Measurements from ENCODE around the gene PLEKHA7. TPM values are rescaled to one million over a fixed set of nuclear protein-coding genes. Genes with fewer than 3 reads are reported as not detected.
"Not testable (repeated sequence)": the region's sequence is repeated elsewhere in the genome, so short reads cannot be mapped to it uniquely, and the experiment has no call there.

Gene PLEKHA7
- polyA plus RNA-seq, 1 donor = 4.0 TPM

- no peak for DNase-seq (ENCODE audit: low read depth)
Observed at GRCh38 chr11:16945671-16946469, 68.3 kb downstream of the PLEKHA7 start.

DNA sequence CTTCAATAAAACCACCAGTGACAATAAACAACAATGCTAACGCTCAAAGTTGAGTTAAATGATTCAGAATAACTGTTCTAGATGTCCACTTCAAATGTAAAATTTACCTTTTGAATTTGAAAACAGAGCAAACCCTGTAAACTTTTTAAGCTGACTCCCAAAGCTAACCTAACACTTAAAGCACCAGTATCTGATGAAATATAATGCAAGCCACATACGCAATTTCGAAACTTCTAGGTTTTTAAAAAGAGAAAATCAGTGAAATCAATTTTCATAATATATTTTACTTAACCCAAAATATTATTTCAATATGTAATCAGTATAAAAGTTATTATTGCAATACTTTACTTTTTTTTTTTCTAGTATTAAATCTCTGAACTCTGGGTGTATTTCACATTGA lies 71.3 kb downstream of the PLEKHA7 start:
- no peak for DNase-seq (ENCODE audit: low read depth)

DNA sequence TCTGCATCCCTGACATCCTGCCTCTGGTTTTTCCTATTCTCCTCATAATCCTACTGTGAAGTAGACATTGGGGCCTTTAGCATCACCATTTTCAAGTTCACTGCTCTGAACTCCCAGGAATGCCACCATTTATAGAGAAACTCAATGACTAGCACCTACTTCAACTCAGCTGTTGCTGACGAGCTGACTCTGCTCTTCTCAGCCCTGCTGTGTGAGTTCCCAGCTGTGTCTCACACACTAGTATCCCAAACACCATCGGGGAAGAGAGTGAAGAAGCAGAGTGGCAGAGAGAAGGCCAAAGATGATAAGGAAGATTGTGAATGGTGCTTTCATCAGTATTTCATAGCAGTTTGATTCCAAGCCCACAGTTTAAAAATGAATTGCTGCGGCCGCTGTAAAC lies 71.9 kb downstream of the PLEKHA7 start:
- DNase-seq (ENCODE audit: low read depth) = no peak

GRCh38 chr11:16941935-16942334 lies 72.3 kb downstream of the PLEKHA7 start:
- no peak for DNase-seq (ENCODE audit: low read depth)

GRCh38 chr11:16938061-16938460 lies 76.2 kb downstream of the PLEKHA7 start:
- DNase-seq (ENCODE audit: low read depth) = no peak

DNA sequence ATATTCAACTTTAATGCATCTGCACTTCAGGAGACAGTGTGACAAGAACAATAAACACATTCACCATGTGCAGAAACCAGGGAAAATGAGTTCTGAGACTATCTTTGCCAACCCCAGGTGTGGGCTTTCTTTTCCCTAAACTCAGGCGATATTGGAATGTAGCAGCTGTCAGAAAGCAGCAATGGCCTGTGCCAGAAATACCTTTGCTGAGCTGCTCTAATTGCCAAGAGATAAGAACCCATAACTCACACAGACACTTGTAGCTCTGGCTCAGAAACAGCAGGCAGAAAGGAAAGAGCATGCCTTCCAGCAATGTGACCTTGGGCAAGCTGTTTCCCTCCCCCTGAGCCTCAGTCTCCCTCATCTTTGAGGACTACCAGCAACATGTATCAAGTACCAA lies 77.6 kb downstream of the PLEKHA7 start:
- no peak for DNase-seq (ENCODE audit: low read depth)

- no peak for DNase-seq (ENCODE audit: low read depth)
Observed at GRCh38 chr11:16935518-16936302, 78.5 kb downstream of the PLEKHA7 start.

DNA sequence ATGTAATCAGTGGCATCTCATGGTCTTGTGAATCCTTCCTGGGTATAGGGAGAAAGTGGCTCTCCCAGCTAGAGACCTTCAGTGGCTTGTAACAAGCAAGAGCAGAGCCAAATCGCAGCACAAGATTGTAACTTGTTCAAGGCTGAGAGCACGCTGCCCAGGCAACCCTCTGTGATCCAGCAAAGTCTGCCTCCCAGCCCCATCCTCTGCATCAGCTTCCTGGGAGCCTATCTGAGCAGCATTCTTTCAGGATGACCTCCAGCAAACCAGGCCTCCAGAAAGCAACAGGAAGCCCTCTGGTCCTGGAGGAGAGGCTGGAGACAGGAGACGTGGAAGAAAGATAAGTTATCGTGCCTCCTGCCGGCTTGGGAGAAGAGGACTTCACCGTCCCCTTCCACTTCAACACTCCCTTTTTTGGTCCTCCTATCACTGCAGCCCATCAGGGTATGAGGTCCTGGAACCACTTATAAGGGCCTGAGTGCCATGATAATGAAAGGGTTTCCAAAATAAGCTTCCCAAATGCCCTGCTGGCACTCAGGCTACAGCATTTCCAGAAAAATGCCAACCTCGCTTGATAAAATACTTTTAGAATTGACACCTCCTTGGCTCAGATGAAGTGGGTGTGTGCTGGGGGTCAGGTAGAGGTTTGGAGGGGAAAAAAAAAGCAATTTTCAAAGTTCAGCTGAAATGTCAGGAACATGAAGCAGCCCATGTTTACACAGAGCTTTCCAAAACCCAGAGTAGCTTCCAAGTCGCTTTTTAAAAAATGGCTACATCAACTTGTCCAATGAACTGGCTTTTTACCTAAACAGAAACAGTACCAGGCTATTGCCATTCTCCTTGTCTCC lies 80.2 kb downstream of the PLEKHA7 start:
- no peak for DNase-seq (ENCODE audit: low read depth)

DNA sequence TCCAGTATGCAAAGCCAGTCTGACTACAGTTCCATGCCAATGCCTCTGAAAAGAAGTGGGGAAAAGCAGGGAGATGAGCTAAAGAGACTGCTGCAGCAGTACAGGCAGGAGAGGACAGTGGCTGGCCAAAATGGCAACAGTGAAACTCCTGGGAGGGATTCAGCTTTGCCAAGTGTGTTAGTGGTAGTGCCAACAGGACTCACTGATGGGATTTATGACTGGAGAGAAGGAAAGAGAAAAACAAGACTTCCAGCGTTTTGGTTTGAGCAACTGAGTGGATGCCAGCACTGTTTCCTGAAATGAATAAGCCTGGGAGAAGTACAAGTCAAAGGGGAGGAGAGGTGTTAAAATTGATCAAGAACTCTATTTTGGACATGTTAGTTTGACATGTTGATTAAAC lies 80.9 kb downstream of the PLEKHA7 start:
- DNase-seq (ENCODE audit: low read depth) = no peak

DNA sequence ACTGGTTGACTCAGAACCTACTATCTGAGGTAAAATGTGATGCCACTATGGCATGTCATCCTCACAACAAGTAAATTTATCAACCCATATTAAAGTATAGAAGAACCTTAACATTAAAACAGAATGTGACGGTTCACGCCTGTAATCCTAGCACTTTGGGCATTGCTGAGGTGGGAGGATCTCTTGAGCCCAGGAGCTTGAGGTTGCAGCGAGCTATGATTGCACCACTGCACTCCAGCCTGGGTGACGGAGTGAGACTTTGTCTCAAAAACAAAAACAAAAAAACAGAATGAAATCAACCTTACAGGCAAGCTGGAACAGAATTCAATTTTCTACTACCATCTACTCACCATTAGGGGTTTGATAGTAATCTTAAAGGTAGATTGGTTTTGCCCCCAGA lies 86.2 kb downstream of the PLEKHA7 start:
- no peak for DNase-seq (ENCODE audit: low read depth)

- DNase-seq (ENCODE audit: low read depth) = no peak
Observed at GRCh38 chr11:16926883-16927626, 87.2 kb downstream of the PLEKHA7 start.

- no peak for DNase-seq (ENCODE audit: low read depth)
Observed at GRCh38 chr11:16925561-16926065, 88.6 kb downstream of the PLEKHA7 start.

GRCh38 chr11:16924826-16925560 lies 89.2 kb downstream of the PLEKHA7 start:
- peak; percentile 41 for DNase-seq (ENCODE audit: low read depth)

DNA sequence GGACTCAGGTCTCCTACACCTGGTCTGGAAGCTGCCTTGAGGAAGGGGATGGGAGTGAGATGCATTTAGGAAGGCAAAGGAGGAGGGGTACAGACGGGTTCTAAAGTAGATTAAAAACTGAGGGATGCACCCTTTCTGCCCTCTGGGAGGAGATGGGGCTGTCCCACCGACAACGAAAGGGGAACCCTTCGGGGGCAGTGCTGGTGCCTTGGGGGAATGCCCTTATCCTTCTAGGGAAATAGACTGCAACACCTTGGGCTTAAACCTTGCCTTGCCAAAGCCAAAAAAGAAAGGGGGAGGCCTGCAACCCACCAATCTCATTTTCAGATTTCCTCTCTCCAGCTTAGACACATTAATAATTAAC lies 89.8 kb downstream of the PLEKHA7 start:
- DNase-seq (ENCODE audit: low read depth) = no peak

GRCh38 chr11:16923987-16924386 lies 90.2 kb downstream of the PLEKHA7 start:
- no peak for DNase-seq (ENCODE audit: low read depth)

DNA sequence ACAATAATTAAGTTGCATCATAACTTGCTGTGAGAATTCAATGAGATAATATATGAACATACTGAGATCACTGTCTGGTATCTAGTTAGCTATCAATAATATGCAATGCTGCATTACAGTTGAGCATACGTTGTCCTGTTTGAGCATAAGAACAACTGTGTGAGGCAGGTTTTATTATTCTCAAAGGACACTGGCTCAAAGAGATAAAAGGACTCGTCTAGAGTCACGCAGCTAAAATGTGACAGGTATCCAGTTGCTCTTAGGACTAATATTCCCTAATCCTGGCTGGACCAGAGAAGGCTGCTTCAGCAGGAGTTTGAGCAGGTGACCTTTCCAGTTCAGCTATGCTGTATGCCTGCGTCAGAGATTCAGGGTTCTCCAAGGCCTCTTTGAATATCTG lies 92.5 kb downstream of the PLEKHA7 start:
- DNase-seq (ENCODE audit: low read depth) = no peak

GRCh38 chr11:16921019-16921418 lies 93.2 kb downstream of the PLEKHA7 start:
- no peak for DNase-seq (ENCODE audit: low read depth)

GRCh38 chr11:16920559-16920958 lies 93.7 kb downstream of the PLEKHA7 start:
- no peak for DNase-seq (ENCODE audit: low read depth)

GRCh38 chr11:16918543-16919182 lies 95.6 kb downstream of the PLEKHA7 start:
- DNase-seq (ENCODE audit: low read depth) = not testable (repeated sequence)

- DNase-seq (ENCODE audit: low read depth) = no peak
Observed at GRCh38 chr11:16917941-16918340, 96.3 kb downstream of the PLEKHA7 start.

All from forelimb muscle (tissue), 1 donor.